Measurements from ENCODE around the gene GRPEL1. TPM values are rescaled to one million over a fixed set of nuclear protein-coding genes. Genes with fewer than 3 reads are reported as not detected.

The GRPEL1 gene
- total and polyA plus RNA-seq, 3 donors from 2014 or later, result 40.8 to 88.6 (median 58.5) TPM

- peaks cover 52% of the 10 kb centered on the region for H3K4me1 ChIP-seq
- DNase-seq, result no peak
- no peaks in the 10 kb centered on the region for H3K36me3 ChIP-seq (ENCODE audit: low read depth, missing control alignments)
- no peaks in the 10 kb centered on the region for H3K27me3 ChIP-seq
- H3K27ac ChIP-seq, result peak overlapping the region; percentile 36 to 64
- no peak overlapping the region for H3K4me3 ChIP-seq
- 50 to 57% methylated on average over 9 to 12 of the region's 12 CpGs for WGBS, 2 donors
- TF ChIP-seq POLR2A (IDR thresholded peaks at IDR 0.05), result no peak
- TF ChIP-seq, protein P1, sequence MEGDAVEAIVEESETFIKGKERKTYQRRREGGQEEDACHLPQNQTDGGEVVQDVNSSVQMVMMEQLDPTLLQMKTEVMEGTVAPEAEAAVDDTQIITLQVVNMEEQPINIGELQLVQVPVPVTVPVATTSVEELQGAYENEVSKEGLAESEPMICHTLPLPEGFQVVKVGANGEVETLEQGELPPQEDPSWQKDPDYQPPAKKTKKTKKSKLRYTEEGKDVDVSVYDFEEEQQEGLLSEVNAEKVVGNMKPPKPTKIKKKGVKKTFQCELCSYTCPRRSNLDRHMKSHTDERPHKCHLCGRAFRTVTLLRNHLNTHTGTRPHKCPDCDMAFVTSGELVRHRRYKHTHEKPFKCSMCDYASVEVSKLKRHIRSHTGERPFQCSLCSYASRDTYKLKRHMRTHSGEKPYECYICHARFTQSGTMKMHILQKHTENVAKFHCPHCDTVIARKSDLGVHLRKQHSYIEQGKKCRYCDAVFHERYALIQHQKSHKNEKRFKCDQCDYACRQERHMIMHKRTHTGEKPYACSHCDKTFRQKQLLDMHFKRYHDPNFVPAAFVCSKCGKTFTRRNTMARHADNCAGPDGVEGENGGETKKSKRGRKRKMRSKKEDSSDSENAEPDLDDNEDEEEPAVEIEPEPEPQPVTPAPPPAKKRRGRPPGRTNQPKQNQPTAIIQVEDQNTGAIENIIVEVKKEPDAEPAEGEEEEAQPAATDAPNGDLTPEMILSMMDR (IDR thresholded peaks at IDR 0.05), result no peak
- no peaks in the 10 kb centered on the region for H3K9me3 ChIP-seq
- intact Hi-C loops (cut with DNase I; ENCODE audit: low total_unique reads), result no loop called here
Measured at GRCh38 chr4:7051144-7051495, 16.7 kb downstream of the GRPEL1 start.

DNA sequence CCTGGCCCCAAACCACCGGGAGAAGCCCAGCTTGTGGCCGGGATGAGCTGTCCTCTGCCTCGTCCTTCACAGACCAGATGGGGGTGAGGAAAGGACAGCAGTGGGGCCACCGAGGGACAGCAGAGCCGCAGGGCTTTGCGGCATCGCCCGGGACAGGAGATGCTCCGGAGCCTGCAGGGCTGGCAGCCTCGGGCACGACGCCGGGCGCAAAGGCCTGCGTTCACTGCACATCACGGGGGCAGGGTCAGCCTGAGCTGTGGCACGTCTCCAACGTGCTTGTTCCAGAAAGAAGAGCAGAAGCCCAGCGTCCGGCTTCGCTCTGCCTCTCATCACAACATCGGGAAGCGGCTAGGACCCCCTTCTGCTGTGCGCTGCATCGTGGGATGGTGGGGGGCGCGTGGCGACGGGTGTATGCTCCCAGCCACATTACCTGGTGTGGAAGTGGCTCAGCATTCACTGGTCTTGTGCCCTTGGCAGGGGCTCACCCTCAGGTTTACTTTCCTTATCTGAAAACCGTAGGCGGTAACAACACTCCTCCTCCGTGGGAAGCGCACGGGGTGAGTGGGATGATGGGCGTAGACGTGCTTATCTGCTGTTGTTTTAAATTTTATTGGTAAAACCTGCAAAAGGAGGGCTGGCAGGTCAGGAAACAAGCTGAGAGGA, 17.3 kb downstream of the GRPEL1 start:
- Histone ChIP-seq H3K4me3 (no peak overlapping the region), H3K27ac (peak overlapping the region; percentile 36 to 64), H3K4me1 (peaks cover 54% of the 10 kb centered on the region), H3K27me3 (no peaks in the 10 kb centered on the region), H3K36me3 (ENCODE audit: low read depth, missing control alignments) (no peaks in the 10 kb centered on the region), H3K9me3 (no peaks in the 10 kb centered on the region)
- WGBS, 2 donors, result 34 to 63% methylated on average over 15 to 36 of the region's 36 CpGs
- intact Hi-C loops (cut with DNase I; ENCODE audit: low total_unique reads), result no loop called here
- TF ChIP-seq POLR2A (IDR thresholded peaks at IDR 0.05), result no peak
- TF ChIP-seq, protein P1 (IDR thresholded peaks at IDR 0.05), result no peak
- DNase-seq, result peak; percentile 84

DNA sequence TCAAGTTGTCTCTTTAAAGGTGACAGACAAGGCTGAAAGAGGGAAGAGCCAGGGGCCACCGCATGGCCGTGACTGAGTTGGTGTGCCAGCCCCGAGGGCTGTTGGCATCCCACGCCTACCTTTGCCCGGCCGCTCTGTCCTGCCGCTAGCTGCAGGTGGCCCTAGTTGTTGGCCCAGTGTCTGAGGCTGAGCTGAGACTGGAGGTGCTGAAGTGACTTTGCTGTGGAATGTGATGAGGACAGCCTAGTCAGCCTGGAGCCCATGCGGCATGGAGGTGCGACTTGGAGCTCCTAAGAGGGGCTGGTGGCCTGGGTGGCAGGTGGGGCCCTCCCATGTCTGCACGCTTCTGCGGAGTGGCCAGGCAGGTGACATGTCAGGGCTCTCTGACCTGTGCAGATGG, 18.1 kb downstream of the GRPEL1 start:
- H3K4me1 ChIP-seq, result peaks cover 58% of the 10 kb centered on the region
- intact Hi-C loops (cut with DNase I; ENCODE audit: low total_unique reads), result no loop called here
- H3K4me3 ChIP-seq, result no peak overlapping the region
- no peaks in the 10 kb centered on the region for H3K9me3 ChIP-seq
- WGBS, 2 donors, result 94 to 95% methylated on average over 6 to 10 of the region's 11 CpGs
- H3K27ac ChIP-seq, result peak overlapping the region in 1 of 2 donors; percentile 64
- DNase-seq, result no peak
- H3K36me3 ChIP-seq (ENCODE audit: low read depth, missing control alignments), result no peaks in the 10 kb centered on the region
- H3K27me3 ChIP-seq, result no peaks in the 10 kb centered on the region
- TF ChIP-seq, protein P1 (IDR thresholded peaks at IDR 0.05), result no peak
- no peak for TF ChIP-seq POLR2A (IDR thresholded peaks at IDR 0.05)

- H3K36me3 ChIP-seq (ENCODE audit: low read depth, missing control alignments), result no peaks in the 10 kb centered on the region
- TF ChIP-seq POLR2A (IDR thresholded peaks at IDR 0.05), result no peak
- TF ChIP-seq, protein P1 (IDR thresholded peaks at IDR 0.05), result no peak
- H3K4me1 ChIP-seq, result peaks cover 61% of the 10 kb centered on the region
- DNase-seq, result no peak
- H3K9me3 ChIP-seq, result no peaks in the 10 kb centered on the region
- H3K27ac ChIP-seq, result no peak overlapping the region
- H3K4me3 ChIP-seq, result no peak overlapping the region
- H3K27me3 ChIP-seq, result no peaks in the 10 kb centered on the region
- intact Hi-C loops (cut with DNase I; ENCODE audit: low total_unique reads), result no loop called here
- 92 to 100% methylated on average over 1 to 4 of the region's 4 CpGs for WGBS, 2 donors
Measured at GRCh38 chr4:7049295-7049694, 18.6 kb downstream of the GRPEL1 start.

DNA sequence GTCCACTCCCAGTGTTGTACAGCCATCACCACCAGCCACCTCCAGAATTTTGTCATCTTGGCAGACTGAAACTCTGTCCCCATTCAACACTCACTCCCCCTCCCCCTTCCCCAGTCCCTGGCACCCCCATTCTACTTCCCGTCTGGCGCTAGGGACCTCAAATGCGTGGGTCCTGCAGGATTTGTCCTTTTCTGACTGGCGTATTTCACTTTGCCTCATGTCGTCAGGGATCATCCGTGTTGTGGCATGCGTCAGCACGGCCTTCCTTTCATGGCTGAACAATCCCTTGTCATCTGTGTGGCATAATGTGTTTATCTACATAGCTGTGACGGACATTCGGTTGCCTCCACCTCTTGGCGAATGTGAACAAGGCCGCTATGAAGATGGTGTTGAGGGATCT, 19.2 kb downstream of the GRPEL1 start:
- intact Hi-C loops (cut with DNase I; ENCODE audit: low total_unique reads), result no loop called here
- peaks cover 61% of the 10 kb centered on the region for H3K4me1 ChIP-seq
- H3K36me3 ChIP-seq (ENCODE audit: low read depth, missing control alignments), result no peaks in the 10 kb centered on the region
- no peak for DNase-seq
- no peaks in the 10 kb centered on the region for H3K9me3 ChIP-seq
- TF ChIP-seq, protein P1 (IDR thresholded peaks at IDR 0.05), result no peak
- TF ChIP-seq POLR2A (IDR thresholded peaks at IDR 0.05), result no peak
- no peak overlapping the region for H3K4me3 ChIP-seq
- H3K27me3 ChIP-seq, result no peaks in the 10 kb centered on the region
- H3K27ac ChIP-seq, result no peak overlapping the region
- 93 to 97% methylated on average over 12 of the region's 12 CpGs for WGBS, 2 donors

Measured in testis (tissue), 3 donors.